Hypothalamus (tissue), 51 donors: ENCODE data around the gene C1GALT1.
"Not testable (repeated sequence)": the region's sequence is repeated elsewhere in the genome, so short reads cannot be mapped to it uniquely, and the experiment has no call there.

Experiments used
- DNase-seq, 51 donors: peaks; one replicate each; lab custom pipeline; 2025; lab: John Stamatoyannopoulos, UW

Gene C1GALT1

GRCh38 chr7:7182156-7183060 is at the start of gene C1GALT1:
Gene C1GALT1, plus strand, starts transcription at chr7:7182544. Its CDS starts 51,776 bp downstream, at chr7:7234320.
- peak; percentile 63 to 98 (median 94) for DNase-seq

DNA sequence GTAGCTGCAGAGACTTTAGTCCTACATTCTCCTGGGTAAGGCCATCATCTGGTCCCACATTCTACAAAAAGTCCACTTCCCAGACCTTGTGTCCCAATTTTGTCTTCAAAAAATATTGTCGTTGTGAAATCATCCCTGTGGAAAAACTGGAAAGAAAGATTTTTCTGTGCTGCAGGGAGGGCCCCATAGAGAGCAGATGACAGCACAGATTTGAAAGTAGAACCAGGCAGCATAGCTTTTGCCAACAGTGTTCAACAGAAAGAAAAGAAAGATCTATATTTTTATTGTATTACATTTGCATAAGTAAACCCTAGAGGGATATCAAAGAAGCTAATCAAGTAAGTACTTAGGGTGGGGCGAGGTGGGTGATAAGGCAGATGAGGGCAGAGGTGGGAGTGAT is 48.3 kb upstream of the C1GALT1 start:
- DNase-seq = no peak

- no peak for DNase-seq
Observed at GRCh38 chr7:7135074-7135473, 47.3 kb upstream of the C1GALT1 start.

DNA sequence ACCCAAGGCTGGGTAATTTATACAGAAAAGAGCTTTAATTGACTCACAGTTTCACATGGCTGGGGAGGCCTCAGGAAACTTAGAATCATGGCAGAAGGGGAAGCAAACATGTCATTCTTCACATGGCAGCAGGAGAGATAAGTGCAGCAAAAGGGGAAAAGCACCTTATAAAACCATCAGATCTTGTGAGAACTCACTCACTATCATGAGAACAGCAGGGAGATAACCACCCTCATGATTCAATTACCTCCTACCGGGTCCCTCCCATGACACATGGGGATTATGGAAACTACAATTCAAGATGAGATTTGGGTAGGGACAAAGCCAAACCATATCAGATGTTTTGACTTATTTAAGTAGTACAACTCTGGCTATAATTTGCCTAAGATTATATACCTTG is 46.4 kb upstream of the C1GALT1 start:
- not testable (repeated sequence) for DNase-seq

DNA sequence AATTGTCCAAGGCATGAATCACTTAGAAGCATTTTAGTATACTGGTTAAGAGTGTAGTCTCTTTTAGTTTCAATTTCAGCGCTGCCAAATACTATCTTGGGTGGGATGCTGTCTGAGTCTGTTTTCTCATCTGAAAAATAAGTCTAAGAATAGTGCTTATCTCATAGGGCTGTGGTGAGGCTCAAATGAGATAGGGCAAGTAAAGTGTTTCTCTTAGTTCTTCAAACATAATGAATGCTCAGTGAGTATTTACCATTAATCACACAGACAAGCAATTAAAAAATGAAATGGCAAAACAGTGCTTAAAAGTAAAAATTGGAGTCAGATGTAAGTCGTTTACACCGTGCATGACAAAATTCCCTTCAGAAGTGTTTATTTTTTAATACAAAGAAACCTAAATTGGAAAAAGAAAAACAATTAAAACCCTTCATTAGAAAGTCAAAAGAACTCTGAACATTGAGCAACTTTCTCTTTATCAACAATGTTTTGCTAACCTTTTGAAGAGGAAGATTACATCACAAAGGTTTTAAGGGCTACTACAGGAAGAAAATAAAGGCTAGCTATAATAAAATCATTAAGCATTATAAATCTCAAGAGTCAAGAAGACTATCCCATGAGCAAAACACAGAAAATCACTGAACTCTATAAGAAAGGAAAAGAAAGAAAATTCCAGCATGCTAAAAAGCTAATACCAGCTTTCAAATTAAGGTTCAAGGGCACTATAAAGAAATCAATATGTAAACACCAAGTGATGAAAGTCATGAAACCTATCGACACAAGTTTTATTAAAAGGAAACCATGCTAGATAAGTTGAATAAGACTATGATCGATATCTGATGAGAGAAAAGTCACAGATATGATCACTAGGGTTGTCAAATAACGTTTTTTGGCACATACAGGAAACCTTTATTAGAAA is 45.6 kb upstream of the C1GALT1 start:
- no peak for DNase-seq

GRCh38 chr7:7138897-7139296 is 43.4 kb upstream of the C1GALT1 start:
- DNase-seq = no peak

DNA sequence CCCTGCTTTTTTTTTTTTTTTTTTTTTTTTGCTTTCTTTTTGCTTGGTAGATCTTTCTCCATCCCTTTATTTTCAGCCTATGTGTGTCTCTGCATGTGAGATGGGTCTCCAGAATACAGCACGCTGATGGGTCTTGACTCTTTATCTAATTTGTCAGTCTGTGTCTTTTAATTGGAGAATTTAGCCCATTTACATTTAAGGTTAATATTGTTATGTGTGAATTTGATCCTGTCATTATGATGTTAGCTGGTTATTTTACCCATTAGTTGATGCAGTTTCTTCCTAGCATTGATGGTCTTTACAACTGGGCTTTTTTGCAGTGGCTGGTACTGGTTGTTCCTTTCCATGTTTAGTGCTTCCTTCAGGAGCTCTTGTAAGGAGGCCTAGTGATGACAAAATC is 38.9 kb upstream of the C1GALT1 start:
- not testable (repeated sequence) for DNase-seq

DNA sequence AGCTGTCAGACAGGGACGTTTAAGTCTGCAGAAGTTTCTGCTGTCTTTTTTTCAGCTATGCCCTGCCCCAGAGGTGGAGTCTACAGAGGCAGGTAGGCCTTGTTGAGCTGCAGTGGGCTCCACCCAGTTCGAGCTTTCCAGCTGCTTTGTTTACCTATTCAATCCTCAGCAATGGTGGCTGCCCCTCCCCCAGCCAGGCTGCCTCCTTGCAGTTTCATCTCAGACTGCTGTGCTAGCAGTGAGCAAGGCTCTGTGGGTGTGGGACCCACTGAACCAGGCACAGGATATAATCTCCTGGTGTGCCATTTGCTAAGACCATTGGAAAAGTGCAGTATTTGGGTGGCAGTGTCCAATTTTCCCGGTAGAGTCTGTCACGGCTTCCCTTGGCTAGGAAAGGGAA is 37.2 kb upstream of the C1GALT1 start:
- DNase-seq = not testable (repeated sequence)

GRCh38 chr7:7146837-7147236 is 35.5 kb upstream of the C1GALT1 start:
- DNase-seq = no peak

DNA sequence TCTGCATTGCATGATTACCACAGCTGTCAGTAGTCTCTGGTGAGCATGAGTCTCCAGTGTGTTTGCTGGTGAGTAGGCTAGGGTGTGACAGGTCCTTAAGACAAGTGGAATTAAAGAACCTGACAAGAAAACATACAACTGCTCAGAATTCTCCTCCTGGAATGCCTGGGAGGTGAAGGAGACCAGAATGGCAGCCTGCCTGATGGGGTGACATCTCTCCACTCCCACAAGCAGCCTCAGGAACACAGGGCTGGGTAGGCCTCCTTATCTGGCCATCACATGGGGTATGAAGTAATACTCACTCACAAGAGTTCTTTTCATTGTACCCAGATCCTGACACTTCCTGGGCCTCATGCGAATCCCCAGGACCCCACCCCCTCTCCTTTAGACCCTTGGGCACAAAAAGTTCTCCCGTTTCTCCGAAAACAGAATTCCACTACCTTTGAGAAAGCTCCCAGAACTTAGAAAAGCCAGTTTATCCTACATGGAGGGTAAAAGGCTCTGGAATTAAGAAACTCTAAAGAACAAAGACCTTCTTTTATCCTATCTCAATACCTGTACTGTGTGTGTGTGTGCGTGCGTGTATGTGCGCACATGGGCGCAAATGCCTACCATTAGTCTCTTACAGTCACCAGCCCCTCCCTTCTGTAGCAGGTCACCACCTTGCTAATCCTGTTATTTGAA is 33.4 kb upstream of the C1GALT1 start:
- no peak for DNase-seq

DNA sequence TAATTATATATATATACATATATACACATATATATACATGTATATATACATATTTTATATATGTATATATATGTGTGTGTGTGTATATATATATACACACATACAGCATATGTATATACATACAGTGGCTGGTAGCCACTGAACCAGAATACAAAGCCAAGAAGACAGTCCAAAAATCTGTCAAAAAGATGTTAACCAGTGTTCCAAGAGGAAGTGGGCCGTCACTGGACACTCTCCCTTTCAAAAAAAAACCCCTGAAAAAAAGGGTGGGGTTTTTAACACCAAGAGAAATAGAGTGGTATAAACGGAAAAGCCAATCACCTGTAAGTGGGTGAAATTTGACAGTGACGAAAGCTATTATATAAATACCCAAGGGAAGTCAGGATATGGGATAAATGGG is 31.1 kb upstream of the C1GALT1 start:
- no peak for DNase-seq

DNA sequence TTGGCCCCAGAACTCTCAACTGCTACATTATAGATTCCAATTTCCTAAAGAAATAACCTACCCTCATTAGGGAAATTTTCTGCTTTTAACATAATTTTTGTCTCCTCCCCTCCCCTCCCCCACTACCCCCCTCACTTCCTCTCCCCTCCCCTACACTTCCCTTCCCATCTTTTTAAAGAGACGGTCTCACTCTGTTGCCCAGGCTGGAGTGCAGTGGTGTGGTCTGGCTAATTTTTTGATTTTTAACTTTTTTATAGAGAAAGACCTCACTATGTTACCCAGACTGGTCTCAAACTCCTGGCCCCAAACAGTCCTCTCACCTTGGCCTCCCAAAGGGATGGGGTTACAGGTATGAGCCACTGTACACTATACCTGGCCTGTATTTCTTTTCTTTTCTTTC is 30.5 kb upstream of the C1GALT1 start:
- DNase-seq = no peak

GRCh38 chr7:7152315-7152714 is 30.0 kb upstream of the C1GALT1 start:
- DNase-seq = no peak

DNA sequence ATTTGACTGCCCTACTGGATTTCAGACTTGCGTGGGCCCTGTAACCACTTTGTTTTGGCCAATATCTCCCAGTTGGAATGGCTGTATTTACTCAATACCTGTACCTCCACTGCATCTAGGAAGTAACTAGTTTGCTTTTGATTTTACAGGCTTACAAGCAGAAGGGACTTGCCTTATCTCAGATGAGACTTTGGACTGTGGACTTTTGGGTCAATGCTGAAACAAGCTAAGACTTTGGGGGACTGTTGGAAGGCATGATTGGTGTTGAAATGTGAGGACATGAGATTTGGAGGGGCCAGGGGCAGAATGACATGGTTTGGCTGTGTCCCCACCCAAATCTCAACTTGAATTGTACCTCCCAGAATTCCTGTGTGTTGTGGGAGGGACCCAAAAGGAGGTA is 28.0 kb upstream of the C1GALT1 start:
- DNase-seq = not testable (repeated sequence)

DNA sequence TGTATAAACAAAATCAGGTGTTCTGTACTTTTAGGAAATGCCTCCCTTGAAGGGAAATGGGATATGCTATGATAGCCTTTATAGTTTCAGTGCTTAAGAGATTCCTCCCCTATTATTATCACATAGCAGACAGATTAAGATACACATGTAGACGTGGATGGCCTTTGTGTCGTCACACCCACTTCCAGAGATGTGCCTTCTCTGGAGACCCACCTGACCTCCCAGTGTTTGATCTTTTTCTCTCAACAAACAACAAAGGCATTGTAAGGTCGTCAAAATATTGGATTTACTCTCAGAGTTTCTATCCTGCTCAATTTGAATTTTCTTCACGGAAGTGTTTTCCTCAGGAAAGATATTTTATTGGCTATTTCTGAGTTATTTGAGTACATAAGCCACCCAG is 25.7 kb upstream of the C1GALT1 start:
- no peak for DNase-seq

- DNase-seq = peak in 1 of 51 donors; percentile 0
Observed at GRCh38 chr7:7157177-7157886, 25.0 kb upstream of the C1GALT1 start.

DNA sequence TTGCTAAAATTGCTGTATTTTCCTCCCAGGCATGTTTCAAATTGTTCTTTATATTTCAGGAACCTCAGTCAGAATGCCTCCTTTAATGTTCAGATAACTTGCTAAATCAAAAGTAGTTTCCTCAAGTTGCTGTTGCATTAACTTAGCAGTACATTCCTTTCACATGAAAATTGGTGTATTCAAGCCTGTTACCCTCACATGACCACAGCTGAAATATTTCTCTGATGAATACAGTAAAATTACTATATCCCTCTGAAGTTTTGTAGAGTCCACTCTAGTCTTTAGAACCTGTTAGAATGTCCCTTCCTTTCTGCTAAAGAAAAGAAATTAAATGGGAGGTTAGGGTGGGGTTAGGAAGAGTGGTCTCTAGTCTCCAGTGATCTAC is 24.5 kb upstream of the C1GALT1 start:
- no peak for DNase-seq

DNA sequence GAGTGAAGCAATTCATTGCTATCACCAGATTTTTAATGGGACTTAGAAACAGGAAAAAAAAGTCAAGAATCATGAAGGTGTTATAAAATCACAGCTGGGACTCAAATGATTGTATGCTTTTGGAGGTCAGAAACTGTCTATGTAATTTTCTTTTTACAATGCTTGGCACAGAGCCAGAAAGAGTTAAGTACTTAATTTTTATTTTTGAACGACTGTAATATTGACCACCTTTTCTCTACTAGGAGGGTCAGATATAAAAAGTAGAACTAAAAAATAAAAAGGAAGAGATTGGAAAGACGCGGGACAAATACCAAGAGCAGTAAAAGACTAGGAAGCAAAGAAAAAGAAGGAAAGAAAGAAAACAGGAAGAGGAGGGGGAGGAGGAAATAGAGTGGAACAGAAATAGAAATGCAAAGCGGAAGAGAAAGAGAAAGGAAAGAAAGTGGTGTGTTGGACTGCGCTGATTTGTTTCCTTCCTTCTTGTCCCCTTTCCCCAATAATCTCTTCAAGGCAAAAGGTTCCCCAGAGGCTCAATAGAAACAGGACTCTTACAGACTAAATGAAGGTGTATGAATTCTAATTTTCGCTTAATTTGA is 23.2 kb upstream of the C1GALT1 start:
- no peak for DNase-seq

DNA sequence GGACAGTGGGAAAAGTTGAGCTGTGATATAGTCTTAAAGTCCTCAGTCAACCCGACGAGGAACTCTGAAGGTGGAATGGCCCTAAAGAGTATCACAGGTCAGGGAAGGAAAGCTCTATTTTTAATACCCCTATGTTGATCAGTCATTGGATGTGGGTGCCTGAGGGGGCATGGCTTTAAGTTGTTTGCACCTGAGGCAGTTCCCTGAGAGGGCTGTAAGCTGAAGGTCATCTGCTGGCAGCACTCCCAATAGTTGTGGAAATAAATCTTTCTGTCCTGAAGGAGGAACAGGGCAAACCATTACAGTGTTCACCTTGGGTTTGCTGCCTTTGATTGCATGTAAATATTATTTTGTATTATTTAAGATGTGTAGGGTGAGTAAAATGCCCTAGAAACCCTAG is 17.8 kb upstream of the C1GALT1 start:
- DNase-seq = no peak

GRCh38 chr7:7165372-7165771 is 17.0 kb upstream of the C1GALT1 start:
- DNase-seq = no peak
